ENCODE results near the gene PHF12. TPM values are rescaled to one million over a fixed set of nuclear protein-coding genes. Genes with fewer than 3 reads are reported as not detected.

Gene PHF12
- total and polyA plus RNA-seq, 10 of the 15 experiments (the other 5 are each of a cell fraction or from before 2014, with no cell fraction given) = 1.3 to 43.9 (median 19.2) TPM

DNA sequence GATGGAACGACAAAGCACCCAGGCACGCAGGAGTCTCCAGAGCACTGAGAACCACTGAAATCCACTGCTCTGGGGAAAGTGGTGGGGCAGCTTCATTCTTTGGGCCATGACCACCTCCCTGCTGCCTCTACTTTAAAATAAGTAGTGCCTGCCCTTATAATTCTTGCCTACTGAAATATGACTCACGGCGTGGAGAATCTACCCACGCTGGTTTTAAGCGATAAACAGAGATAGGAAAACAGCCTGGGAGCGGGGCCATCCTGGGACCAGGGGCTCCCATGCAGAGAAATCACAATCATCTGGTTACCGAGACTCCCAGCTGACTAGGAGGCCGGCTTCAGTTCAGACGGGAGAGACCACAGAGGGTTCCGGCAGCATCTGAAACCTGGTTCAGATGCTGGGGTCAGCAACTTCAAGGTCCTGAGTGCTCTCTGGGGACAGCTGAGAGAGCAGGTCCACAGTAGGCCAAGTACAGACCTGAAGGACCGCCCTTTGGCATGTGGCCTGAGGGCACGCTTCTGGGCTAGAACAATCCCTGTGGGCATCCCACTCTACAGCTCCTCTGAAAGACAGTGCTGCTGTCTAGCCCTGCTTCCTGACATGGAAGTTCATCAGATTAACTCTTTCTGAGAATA lies 39.8 kb downstream of the PHF12 start (continued):
- TF ChIP-seq, protein P1, sequence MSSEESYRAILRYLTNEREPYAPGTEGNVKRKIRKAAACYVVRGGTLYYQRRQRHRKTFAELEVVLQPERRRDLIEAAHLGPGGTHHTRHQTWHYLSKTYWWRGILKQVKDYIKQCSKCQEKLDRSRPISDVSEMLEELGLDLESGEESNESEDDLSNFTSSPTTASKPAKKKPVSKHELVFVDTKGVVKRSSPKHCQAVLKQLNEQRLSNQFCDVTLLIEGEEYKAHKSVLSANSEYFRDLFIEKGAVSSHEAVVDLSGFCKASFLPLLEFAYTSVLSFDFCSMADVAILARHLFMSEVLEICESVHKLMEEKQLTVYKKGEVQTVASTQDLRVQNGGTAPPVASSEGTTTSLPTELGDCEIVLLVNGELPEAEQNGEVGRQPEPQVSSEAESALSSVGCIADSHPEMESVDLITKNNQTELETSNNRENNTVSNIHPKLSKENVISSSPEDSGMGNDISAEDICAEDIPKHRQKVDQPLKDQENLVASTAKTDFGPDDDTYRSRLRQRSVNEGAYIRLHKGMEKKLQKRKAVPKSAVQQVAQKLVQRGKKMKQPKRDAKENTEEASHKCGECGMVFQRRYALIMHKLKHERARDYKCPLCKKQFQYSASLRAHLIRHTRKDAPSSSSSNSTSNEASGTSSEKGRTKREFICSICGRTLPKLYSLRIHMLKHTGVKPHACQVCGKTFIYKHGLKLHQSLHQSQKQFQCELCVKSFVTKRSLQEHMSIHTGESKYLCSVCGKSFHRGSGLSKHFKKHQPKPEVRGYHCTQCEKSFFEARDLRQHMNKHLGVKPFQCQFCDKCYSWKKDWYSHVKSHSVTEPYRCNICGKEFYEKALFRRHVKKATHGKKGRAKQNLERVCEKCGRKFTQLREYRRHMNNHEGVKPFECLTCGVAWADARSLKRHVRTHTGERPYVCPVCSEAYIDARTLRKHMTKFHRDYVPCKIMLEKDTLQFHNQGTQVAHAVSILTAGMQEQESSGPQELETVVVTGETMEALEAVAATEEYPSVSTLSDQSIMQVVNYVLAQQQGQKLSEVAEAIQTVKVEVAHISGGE (CRISPR knock-in tag; IDR thresholded peaks at IDR 0.05) = no peak
- TF ChIP-seq MYC (IDR thresholded peaks at IDR 0.05; ENCODE audit: insufficient read depth, insufficient read length, insufficient replicate concordance, low read length, severe bottlenecking) (no peak), POLR2AphosphoS2 (IDR thresholded peaks at IDR 0.05; ENCODE audit: low read depth, low read length) (no peak), WRNIP1 (IDR thresholded peaks at IDR 0.05; ENCODE audit: borderline replicate concordance, low read depth, low read length) (no peak), MTA2 (IDR thresholded peaks at IDR 0.05; ENCODE audit: low read depth) (no peak), MLLT1 (IDR thresholded peaks at IDR 0.05) (no peak)

Measured in GM12878 (cell line).